ENCODE data around the gene NHS.
A peak's percentile ranks its signal among the peaks of the same experiment; 100 is the strongest.

Gene NHS

GRCh38 chrX:17685026-17685425 is 310.0 kb downstream of the NHS start:
- no peak overlapping the region for H3K4me3 ChIP-seq (ENCODE audit: low read length)
- DNase-seq (ENCODE audit: low read depth) = no peak
- no peak for TF ChIP-seq CTCF (IDR thresholded peaks at IDR 0.05; ENCODE audit: insufficient read depth, low read depth, low read length, missing control alignments)

DNA sequence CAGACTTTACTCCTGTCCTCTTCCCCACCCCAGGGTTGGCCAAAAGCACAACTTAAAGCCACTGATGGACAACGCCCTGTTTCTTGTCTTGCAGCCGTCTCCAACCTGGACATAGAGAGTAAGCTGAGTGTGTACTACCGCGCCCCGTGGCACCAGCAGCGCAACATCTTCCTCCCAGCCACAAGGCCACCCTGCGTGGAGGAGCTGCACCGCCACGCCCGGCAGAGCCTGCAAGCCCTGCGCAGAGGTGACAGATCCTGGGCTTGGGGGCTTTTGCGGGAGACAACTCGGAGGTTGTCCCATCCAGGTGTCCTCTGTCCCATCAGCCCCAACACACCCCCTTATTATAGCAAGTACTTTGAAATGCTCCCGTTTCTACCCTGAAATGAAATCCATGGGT is 312.6 kb downstream of the NHS start:
- no peak for DNase-seq (ENCODE audit: low read depth)
- no peak for TF ChIP-seq CTCF (IDR thresholded peaks at IDR 0.05; ENCODE audit: insufficient read depth, low read depth, low read length, missing control alignments)

GRCh38 chrX:17689971-17690409 is 315.0 kb downstream of the NHS start:
- H3K4me3 ChIP-seq (ENCODE audit: low read length) = no peak overlapping the region
- peak; percentile 65 for TF ChIP-seq CTCF (IDR thresholded peaks at IDR 0.05; ENCODE audit: insufficient read depth, low read depth, low read length, missing control alignments)
- DNase-seq (ENCODE audit: low read depth) = peak; percentile 61

More for the DNA sequence above, 312.6 kb downstream of the NHS start:
- no peak overlapping the region for H3K4me3 ChIP-seq (ENCODE audit: low read length)

DNA sequence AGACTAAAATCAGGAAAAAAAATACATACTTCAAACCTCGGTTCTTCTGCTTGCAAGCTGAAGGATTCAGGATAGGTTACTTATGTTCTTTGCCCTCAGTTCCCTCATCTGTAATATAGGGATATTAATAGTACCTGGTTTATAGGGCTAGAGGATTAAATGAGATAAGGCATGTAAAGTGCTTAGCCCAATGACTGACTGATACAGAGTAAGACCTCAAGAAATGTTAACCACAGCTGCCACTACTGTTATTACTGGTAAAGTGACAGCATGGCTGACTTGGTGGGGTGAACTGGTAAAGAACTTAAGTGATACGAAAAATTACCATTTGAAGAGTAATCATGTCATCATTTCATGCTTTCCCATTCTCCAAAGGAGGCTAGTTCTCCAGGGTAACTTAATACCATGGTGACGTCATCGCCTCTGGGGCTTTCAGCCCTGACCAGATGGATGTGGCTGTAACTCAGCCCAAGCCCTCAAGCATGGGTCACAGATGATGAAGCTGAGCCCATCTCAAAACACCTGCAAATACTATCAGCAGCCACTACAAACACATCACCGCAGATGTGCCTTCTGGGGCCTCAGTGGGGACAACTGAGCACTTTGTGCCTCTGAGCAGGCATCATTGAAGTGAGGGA is 317.8 kb downstream of the NHS start:
- TF ChIP-seq CTCF (IDR thresholded peaks at IDR 0.05; ENCODE audit: insufficient read depth, low read depth, low read length, missing control alignments) = no peak
- no peak overlapping the region for H3K4me3 ChIP-seq (ENCODE audit: low read length)
- peak; percentile 29 for DNase-seq (ENCODE audit: low read depth)

GRCh38 chrX:17697191-17697590 is 322.2 kb downstream of the NHS start:
- DNase-seq (ENCODE audit: low read depth) = peak; percentile 34
- no peak for TF ChIP-seq CTCF (IDR thresholded peaks at IDR 0.05; ENCODE audit: insufficient read depth, low read depth, low read length, missing control alignments)
- H3K4me3 ChIP-seq (ENCODE audit: low read length) = no peak overlapping the region

DNA sequence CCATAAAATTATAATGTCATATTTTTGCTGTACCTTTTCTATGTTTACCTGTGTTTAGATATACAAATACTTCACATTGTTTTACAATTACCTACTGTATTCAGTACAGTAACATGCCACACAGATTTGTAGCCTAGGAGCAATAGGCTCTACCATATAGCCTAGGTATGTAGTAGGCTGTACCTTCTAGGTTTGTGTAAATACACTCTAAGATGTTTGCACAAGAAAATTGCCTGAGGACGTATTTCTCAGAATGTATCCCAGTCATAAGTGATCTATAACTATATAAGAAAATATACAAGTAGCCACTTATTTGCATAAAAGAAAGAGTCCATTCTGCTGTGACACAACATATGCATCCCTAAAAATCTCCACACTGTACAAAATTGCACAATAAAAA is 326.0 kb downstream of the NHS start:
- no peak for TF ChIP-seq CTCF (IDR thresholded peaks at IDR 0.05; ENCODE audit: insufficient read depth, low read depth, low read length, missing control alignments)
- H3K4me3 ChIP-seq (ENCODE audit: low read length) = no peak overlapping the region
- peak; percentile 30 for DNase-seq (ENCODE audit: low read depth)

DNA sequence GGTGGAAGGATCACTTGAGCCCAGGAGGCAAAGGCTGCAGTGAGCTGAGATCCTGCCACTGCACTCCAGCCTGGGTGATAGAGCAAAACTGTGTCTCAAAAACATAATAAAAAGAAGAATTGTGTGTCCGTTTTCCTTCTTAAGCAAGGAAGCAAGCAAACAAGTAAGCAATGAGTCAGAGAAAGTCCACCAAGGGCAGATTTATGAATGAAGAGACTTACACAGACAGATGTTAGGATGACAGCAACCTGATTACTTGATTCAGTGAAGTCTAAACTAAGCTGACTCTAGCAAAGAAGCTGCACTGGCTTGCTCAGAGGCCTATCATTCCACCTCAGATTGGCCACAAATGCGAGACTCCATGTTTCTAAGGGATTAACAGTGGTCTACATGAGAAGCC is 328.2 kb downstream of the NHS start:
- no peak overlapping the region for H3K4me3 ChIP-seq (ENCODE audit: low read length)
- no peak for TF ChIP-seq CTCF (IDR thresholded peaks at IDR 0.05; ENCODE audit: insufficient read depth, low read depth, low read length, missing control alignments)

More for the DNA sequence above, 328.2 kb downstream of the NHS start:
- peak; percentile 58 for DNase-seq (ENCODE audit: low read depth)

Measured in epithelial cell of esophagus (primary cell).